ENCODE data around the gene SAFB2.

GRCh38 chr19:5590865-5591154 lies 31.8 kb downstream of the SAFB2 start:
- TF ChIP-seq CTCF (tag by site-specific recombination; IDR thresholded peaks at IDR 0.05) (no peak), ZNF274 (IDR thresholded peaks at IDR 0.05; ENCODE audit: low read length) (no peak), ZNF274 (tag by site-specific recombination; IDR thresholded peaks at IDR 0.05; ENCODE audit: borderline replicate concordance) (no peak), YY1 (tag by site-specific recombination; IDR thresholded peaks at IDR 0.05) (no peak), MZF1 (tag by site-specific recombination; IDR thresholded peaks at IDR 0.05; ENCODE audit: borderline replicate concordance) (no peak), ZNF416 (tag by site-specific recombination; IDR thresholded peaks at IDR 0.05) (no peak), GLI4 (tag by site-specific recombination; IDR thresholded peaks at IDR 0.05) (no peak), ZNF16 (tag by site-specific recombination; IDR thresholded peaks at IDR 0.05; ENCODE audit: low read depth) (no peak), ZNF19 (tag by site-specific recombination; IDR thresholded peaks at IDR 0.05; ENCODE audit: low read depth) (no peak), BCL11A (tag by site-specific recombination; IDR thresholded peaks at IDR 0.05; ENCODE audit: low read depth) (no peak), ZSCAN18 (tag by site-specific recombination; IDR thresholded peaks at IDR 0.05) (no peak), ZNF558 (tag by site-specific recombination; IDR thresholded peaks at IDR 0.05) (no peak), ZNF184 (tag by site-specific recombination; IDR thresholded peaks at IDR 0.05) (no peak)
- TF ChIP-seq, protein P1, sequence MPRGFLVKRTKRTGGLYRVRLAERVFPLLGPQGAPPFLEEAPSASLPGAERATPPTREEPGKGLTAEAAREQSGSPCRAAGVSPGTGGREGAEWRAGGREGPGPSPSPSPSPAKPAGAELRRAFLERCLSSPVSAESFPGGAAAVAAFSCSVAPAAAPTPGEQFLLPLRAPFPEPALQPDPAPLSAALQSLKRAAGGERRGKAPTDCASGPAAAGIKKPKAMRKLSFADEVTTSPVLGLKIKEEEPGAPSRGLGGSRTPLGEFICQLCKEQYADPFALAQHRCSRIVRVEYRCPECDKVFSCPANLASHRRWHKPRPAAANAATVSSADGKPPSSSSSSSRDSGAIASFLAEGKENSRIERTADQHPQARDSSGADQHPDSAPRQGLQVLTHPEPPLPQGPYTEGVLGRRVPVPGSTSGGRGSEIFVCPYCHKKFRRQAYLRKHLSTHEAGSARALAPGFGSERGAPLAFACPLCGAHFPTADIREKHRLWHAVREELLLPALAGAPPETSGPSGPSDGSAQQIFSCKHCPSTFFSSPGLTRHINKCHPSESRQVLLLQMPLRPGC (tag by site-specific recombination; IDR thresholded peaks at IDR 0.05): no peak
